H9 (cell line): ENCODE data around the gene NAGPA. TPM values are rescaled to one million over a fixed set of nuclear protein-coding genes. Genes with fewer than 3 reads are reported as not detected.

Experiments
- DNase-seq: peaks from one replicate; pipeline ENCODE4 v3.0.0-alpha.2; 2017
- H2AFZ ChIP-seq: one replicate; pipeline ENCODE4 v1.6.1; 2013; ENCODE audit warnings: mild to moderate bottlenecking, low read length, control low read depth, moderate library complexity
- H2AK5ac ChIP-seq: 2 replicates; pipeline ENCODE4 v1.6.1; 2013; ENCODE audit warnings: low read length, control low read depth, mixed read lengths; ENCODE audit not compliant: insufficient read length
- H2BK120ac ChIP-seq: one replicate; pipeline ENCODE4 v1.6.1; 2013; ENCODE audit warnings: low read depth, mild to moderate bottlenecking, low read length, control low read depth, inconsistent platforms; ENCODE audit not compliant: poor library complexity, severe bottlenecking
- H2BK12ac ChIP-seq: 2 replicates; pipeline ENCODE4 v1.6.1; 2013; ENCODE audit warnings: low read length, control low read depth, mixed read lengths, low read depth; ENCODE audit not compliant: insufficient read length
- H2BK15ac ChIP-seq: 2 replicates; pipeline ENCODE4 v1.6.1; 2013; ENCODE audit warnings: low read depth, low read length, control low read depth
- H2BK20ac ChIP-seq: one replicate; pipeline ENCODE4 v1.6.1; 2013; ENCODE audit warnings: low read depth, mild to moderate bottlenecking, low read length, control low read depth, inconsistent platforms; ENCODE audit not compliant: poor library complexity, severe bottlenecking
- H2BK5ac ChIP-seq: 2 replicates; pipeline ENCODE4 v1.6.1; 2013; ENCODE audit warnings: low read length, control low read depth, mixed read lengths; ENCODE audit not compliant: insufficient read length
- H3K14ac ChIP-seq: 2 replicates; pipeline ENCODE4 v1.6.1; 2013; ENCODE audit warnings: low read length, control low read depth; ENCODE audit not compliant: insufficient read depth
- H3K18ac ChIP-seq: 2 replicates; pipeline ENCODE4 v1.6.1; 2013; ENCODE audit warnings: low read depth, mild to moderate bottlenecking, mixed read lengths, low read length, control low read depth; ENCODE audit not compliant: insufficient read length
- H3K23ac ChIP-seq: 2 replicates; pipeline ENCODE4 v1.6.1; 2013; ENCODE audit warnings: low read length, control low read depth, mixed read lengths, low read depth; ENCODE audit not compliant: insufficient read length
- H3K23me2 ChIP-seq: 2 replicates; pipeline ENCODE4 v1.6.1; 2013; ENCODE audit warnings: low read depth, mild to moderate bottlenecking, mixed read lengths, low read length, control low read depth; ENCODE audit not compliant: insufficient read length, poor library complexity, severe bottlenecking
- H3K27ac ChIP-seq: 2 replicates; pipeline ENCODE4 v1.5.1; 2013; ENCODE audit warnings: low read length, control low read depth, mixed read lengths, low read depth; ENCODE audit not compliant: insufficient read length
- H3K27me3 ChIP-seq: 2 replicates; pipeline ENCODE4 v1.6.1; 2013; ENCODE audit warnings: low read length, control low read depth, inconsistent platforms; ENCODE audit not compliant: insufficient read depth
- H3K4ac ChIP-seq: 2 replicates; pipeline ENCODE4 v1.6.1; 2013; ENCODE audit warnings: low read depth, mild to moderate bottlenecking, control low read depth, inconsistent platforms, low read length, moderate library complexity
- H3K4me1 ChIP-seq: 2 replicates; pipeline ENCODE4 v1.6.1; 2013; ENCODE audit warnings: low read length, control low read depth, inconsistent platforms; ENCODE audit not compliant: insufficient read depth
- H3K4me2 ChIP-seq: 2 replicates; pipeline ENCODE4 v1.6.1; 2013; ENCODE audit warnings: low read length, control low read depth, mixed read lengths; ENCODE audit not compliant: insufficient read length, insufficient read depth
- H3K56ac ChIP-seq: 2 replicates; pipeline ENCODE4 v1.6.1; 2013; ENCODE audit warnings: low read depth, mild to moderate bottlenecking, mixed read lengths, low read length, control low read depth; ENCODE audit not compliant: insufficient read length
- H3K79me1 ChIP-seq: 2 replicates; pipeline ENCODE4 v1.6.1; 2013; ENCODE audit warnings: low read depth, mild to moderate bottlenecking, moderate library complexity, low read length, control low read depth, inconsistent platforms; ENCODE audit not compliant: insufficient read depth, poor library complexity, severe bottlenecking
- H3K79me2 ChIP-seq: 2 replicates; pipeline ENCODE4 v1.6.1; 2013; ENCODE audit warnings: low read length, control low read depth, inconsistent platforms; ENCODE audit not compliant: insufficient read depth
- H3K9ac ChIP-seq: 2 replicates; pipeline ENCODE4 v1.6.1; 2013; ENCODE audit warnings: low read length, control low read depth, mixed read lengths; ENCODE audit not compliant: insufficient read length; ENCODE audit errors: extremely low read depth
- H3K9me3 ChIP-seq: one replicate; pipeline ENCODE4 v1.6.1; 2013; ENCODE audit warnings: low read depth, low read length, inconsistent platforms; ENCODE audit not compliant: control insufficient read depth
- H3T11ph ChIP-seq: one replicate; pipeline ENCODE4 v1.6.1; 2013; ENCODE audit warnings: mild to moderate bottlenecking, low read length, control low read depth, inconsistent platforms
- H4K20me1 ChIP-seq: one replicate; pipeline ENCODE4 v1.6.1; 2013; ENCODE audit not compliant: control insufficient read depth, insufficient read length, insufficient read depth
- H4K5ac ChIP-seq: 2 replicates; pipeline ENCODE4 v1.6.1; 2013; ENCODE audit warnings: low read depth, mild to moderate bottlenecking, mixed read lengths, low read length, control low read depth; ENCODE audit not compliant: insufficient read length
- H4K8ac ChIP-seq: replicated peaks from 2 replicates; pipeline ENCODE4 v1.6.1; 2013; ENCODE audit warnings: low read length, control low read depth, mixed read lengths, low read depth; ENCODE audit not compliant: insufficient read length
- H4K91ac ChIP-seq: 2 replicates; pipeline ENCODE4 v1.6.1; 2013; ENCODE audit warnings: low read depth, mild to moderate bottlenecking, moderate library complexity, mixed read lengths, low read length, control low read depth; ENCODE audit not compliant: insufficient read length
- H3K27ac Mint-ChIP-seq, 3 experiments: 2 replicates in 2 of 3; 3 replicates in 1 of 3; pipeline ENCODE4 v1.8.0; 2020 to 2021; ENCODE audit warnings: mixed read lengths in 3 of 3, mild to moderate bottlenecking in 1 of 3, moderate library complexity in 1 of 3
- H3K27me3 Mint-ChIP-seq: 2 replicates; pipeline ENCODE4 v1.8.0; 2021; ENCODE audit warnings: low read depth, mild to moderate bottlenecking, moderate library complexity, mixed read lengths
- H3K36me3 Mint-ChIP-seq, 3 experiments: 2 replicates in 2 of 3; 3 replicates in 1 of 3; pipeline ENCODE4 v1.8.0; 2020 to 2021; ENCODE audit warnings: low read depth in 3 of 3, mixed read lengths in 3 of 3; ENCODE audit not compliant: insufficient read depth in 1 of 3
- H3K4me1 Mint-ChIP-seq, 2 experiments: 2 replicates each; pipeline ENCODE4 v1.8.0; 2020; ENCODE audit warnings: mixed read lengths in 2 of 2
- H3K4me3 Mint-ChIP-seq, 2 experiments: 2 replicates in 1 of 2; 3 replicates in 1 of 2; pipeline ENCODE4 v1.8.0; 2020 to 2021; ENCODE audit warnings: mild to moderate bottlenecking in 2 of 2, mixed read lengths in 2 of 2, moderate library complexity in 1 of 2
- H3K9me3 Mint-ChIP-seq, 2 experiments: 2 replicates in 1 of 2; 3 replicates in 1 of 2; pipeline ENCODE4 v1.8.0; 2020; ENCODE audit warnings: mild to moderate bottlenecking in 2 of 2, mixed read lengths in 2 of 2, moderate library complexity in 1 of 2
- CTCF ChIP-seq: fragments of 200-600 bp; sonication (generic); conservative IDR thresholded peaks from 3 replicates; pipeline ENCODE4 v1.8.0; 2021; ENCODE audit warnings: antibody characterized with exemption, mild to moderate bottlenecking
- WGBS: extraction: QIAGEN DNeasy Blood & Tissue Kit; methylation state at CpG from one replicate; pipeline ENCODE4 v1.1.7; 2013; ENCODE audit warnings: missing lambda C conversion rate, low lambda C conversion rate, mixed read lengths; ENCODE audit not compliant: insufficient read length; ENCODE audit errors: extremely low coverage; 5-methylcytosine and 5-hydroxymethylcytosine counted together
- total RNA-seq: library from RNA; stranded (reverse); gene quantifications from 2 replicates; pipeline ENCODE4 v1.2.1, GENCODE V29; 2021

NAGPA gene
- total RNA-seq, 1 experiment from 2014 or later: 12.1 TPM

GRCh38 chr16:5016967-5017677 is 16.6 kb downstream of the NAGPA start:
- H3K4me1 Mint-ChIP-seq: peaks cover 0 to 4% of the 10 kb centered on the region in 2 experiments; a peak in 2 of 4 replicates
- no peak for DNase-seq
- H2BK120ac ChIP-seq: no peak overlapping the region
- no peak overlapping the region for H2BK5ac ChIP-seq
- H3K27ac ChIP-seq: no peak overlapping the region
- H4K20me1 ChIP-seq: no peaks in the 10 kb centered on the region
- H2BK12ac ChIP-seq: no peak overlapping the region
- no peak overlapping the region for H2BK15ac ChIP-seq
- H3K27ac Mint-ChIP-seq: no peak overlapping the region
- H3K4me3 Mint-ChIP-seq: no peak overlapping the region; a peak in 1 of 5 replicates
- H4K91ac ChIP-seq: no peak overlapping the region
- no peak overlapping the region for H3K56ac ChIP-seq
- H3K27me3 Mint-ChIP-seq: peaks cover 15% of the 10 kb centered on the region
- WGBS: no CpG with 5 or more reads among the region's 6 CpGs
- no peak overlapping the region for H3K18ac ChIP-seq
- H3K23ac ChIP-seq: no peak overlapping the region
- H3K9me3 ChIP-seq: no peaks in the 10 kb centered on the region
- H4K5ac ChIP-seq: no peak overlapping the region
- H3K23me2 ChIP-seq: no peaks in the 10 kb centered on the region
- H3T11ph ChIP-seq: no peak overlapping the region
- H3K9ac ChIP-seq: no peak overlapping the region
- no peaks in the 10 kb centered on the region; a peak in 1 of 7 replicates for H3K36me3 Mint-ChIP-seq
- no peaks in the 10 kb centered on the region for H3K79me1 ChIP-seq
- no peaks in the 10 kb centered on the region; the same call in 1 of the 2 replicates for H3K27me3 ChIP-seq
- H2BK20ac ChIP-seq: no peak overlapping the region
- H2AK5ac ChIP-seq: no peak overlapping the region
- H3K14ac ChIP-seq: no peak overlapping the region
- no peaks in the 10 kb centered on the region; a peak in 1 of 5 replicates for H3K9me3 Mint-ChIP-seq
- H2AFZ ChIP-seq: no peak overlapping the region
- no peak overlapping the region for H3K4me2 ChIP-seq
- no peaks in the 10 kb centered on the region for H3K79me2 ChIP-seq
- H4K8ac ChIP-seq: no peak overlapping the region
- no peaks in the 10 kb centered on the region for H3K4me1 ChIP-seq
- no peak overlapping the region for H3K4ac ChIP-seq
- TF ChIP-seq CTCF: no peak
